Prostate gland (tissue), 2 donors: ENCODE measurements around the gene GAS1.

Experiments used
- CTCF ChIP-seq, 4 experiments: fragments of 200-600 bp in 2 of 4; fragments of 450-650 bp in 2 of 4; sonication (generic) in 2 of 4; IDR thresholded peaks; 1 replicate in 3 of 4; 2 replicates in 1 of 4; pipeline ENCODE4 v1.5.1; 2016 to 2019; ENCODE audit warnings: antibody characterized with exemption in 4 of 4, mild to moderate bottlenecking in 2 of 4, moderate library complexity in 2 of 4
- POLR2A ChIP-seq: fragments of 450-650 bp; IDR thresholded peaks from one replicate; pipeline ENCODE4 v1.6.1; 2016; ENCODE audit warnings: antibody characterized with exemption, mild to moderate bottlenecking
- POLR2AphosphoS5 ChIP-seq: sonication (generic); formaldehyde crosslinking; IDR thresholded peaks from one replicate; pipeline ENCODE4 v1.6.1; 2017; ENCODE audit warnings: antibody characterized with exemption

GRCh38 chr9:86955561-86955960, 8.3 kb upstream of the GAS1 start:
- TF ChIP-seq CTCF (IDR thresholded peaks at IDR 0.05) (no peak), POLR2A (no peak), POLR2AphosphoS5 (no peak)
